Activated CD8-positive, alpha-beta memory T cell treated with anti-CD3 and anti-CD28 coated beads, Interleukin-2, amount 50 U/mL, for 48 hours (primary cell): ENCODE results near the gene GPR21.

Experiments
- DNase-seq: peaks from one replicate; pipeline ENCODE4 v3.0.0-alpha.2; 2020

The GPR21 gene

DNA sequence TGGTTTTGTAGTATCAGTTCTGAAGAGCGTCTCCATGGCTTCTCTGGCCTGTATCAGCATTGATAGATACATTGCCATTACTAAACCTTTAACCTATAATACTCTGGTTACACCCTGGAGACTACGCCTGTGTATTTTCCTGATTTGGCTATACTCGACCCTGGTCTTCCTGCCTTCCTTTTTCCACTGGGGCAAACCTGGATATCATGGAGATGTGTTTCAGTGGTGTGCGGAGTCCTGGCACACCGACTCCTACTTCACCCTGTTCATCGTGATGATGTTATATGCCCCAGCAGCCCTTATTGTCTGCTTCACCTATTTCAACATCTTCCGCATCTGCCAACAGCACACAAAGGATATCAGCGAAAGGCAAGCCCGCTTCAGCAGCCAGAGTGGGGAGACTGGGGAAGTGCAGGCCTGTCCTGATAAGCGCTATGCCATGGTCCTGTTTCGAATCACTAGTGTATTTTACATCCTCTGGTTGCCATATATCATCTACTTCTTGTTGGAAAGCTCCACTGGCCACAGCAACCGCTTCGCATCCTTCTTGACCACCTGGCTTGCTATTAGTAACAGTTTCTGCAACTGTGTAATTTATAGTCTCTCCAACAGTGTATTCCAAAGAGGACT lies 1.5 kb downstream of the GPR21 start:
- DNase-seq, result no peak

DNA sequence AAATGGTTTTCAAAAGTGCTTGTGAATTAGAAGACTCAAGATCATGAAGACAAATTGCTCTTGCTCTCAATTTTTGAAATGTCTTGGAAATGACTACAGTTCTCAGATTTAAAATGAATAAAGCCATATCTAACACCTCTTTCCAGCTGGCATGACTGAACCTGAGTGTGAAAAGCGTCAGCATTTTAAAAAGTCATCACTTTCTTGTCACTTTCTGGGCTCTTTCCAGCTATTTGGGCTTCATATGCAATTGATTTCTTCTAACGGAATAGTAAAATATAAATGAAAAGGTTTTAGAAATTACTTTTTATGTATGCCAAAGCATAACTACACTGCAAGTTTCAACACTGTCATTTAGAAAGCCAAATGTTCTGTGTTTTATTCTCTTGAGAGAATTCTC lies 2.3 kb downstream of the GPR21 start:
- DNase-seq, result no peak

- DNase-seq, result no peak
Observed at GRCh38 chr9:123036893-123037545, 3.6 kb downstream of the GPR21 start.

- DNase-seq, result no peak
Observed at GRCh38 chr9:123039617-123040219, 6.3 kb downstream of the GPR21 start.

GRCh38 chr9:123040801-123041200 lies 7.3 kb downstream of the GPR21 start:
- no peak for DNase-seq

DNA sequence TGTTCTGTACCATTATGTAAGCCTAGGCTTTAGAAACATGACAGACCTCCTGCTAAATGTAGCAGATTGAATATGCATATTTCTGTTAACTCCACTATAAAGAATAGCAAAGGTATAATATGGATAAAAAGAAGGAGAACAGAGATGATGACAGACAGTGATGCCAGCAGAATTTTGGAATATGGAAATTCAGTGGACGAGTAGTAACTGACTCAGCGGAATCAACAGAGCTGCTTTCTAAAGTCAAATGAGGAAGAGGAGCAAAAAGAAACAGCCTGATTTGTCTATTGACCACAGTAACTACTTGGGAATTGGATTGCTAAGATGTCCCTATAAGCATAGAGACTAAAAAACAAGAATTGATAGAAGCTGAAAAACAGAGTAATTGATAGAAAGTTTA lies 8.0 kb downstream of the GPR21 start:
- DNase-seq, result no peak

DNA sequence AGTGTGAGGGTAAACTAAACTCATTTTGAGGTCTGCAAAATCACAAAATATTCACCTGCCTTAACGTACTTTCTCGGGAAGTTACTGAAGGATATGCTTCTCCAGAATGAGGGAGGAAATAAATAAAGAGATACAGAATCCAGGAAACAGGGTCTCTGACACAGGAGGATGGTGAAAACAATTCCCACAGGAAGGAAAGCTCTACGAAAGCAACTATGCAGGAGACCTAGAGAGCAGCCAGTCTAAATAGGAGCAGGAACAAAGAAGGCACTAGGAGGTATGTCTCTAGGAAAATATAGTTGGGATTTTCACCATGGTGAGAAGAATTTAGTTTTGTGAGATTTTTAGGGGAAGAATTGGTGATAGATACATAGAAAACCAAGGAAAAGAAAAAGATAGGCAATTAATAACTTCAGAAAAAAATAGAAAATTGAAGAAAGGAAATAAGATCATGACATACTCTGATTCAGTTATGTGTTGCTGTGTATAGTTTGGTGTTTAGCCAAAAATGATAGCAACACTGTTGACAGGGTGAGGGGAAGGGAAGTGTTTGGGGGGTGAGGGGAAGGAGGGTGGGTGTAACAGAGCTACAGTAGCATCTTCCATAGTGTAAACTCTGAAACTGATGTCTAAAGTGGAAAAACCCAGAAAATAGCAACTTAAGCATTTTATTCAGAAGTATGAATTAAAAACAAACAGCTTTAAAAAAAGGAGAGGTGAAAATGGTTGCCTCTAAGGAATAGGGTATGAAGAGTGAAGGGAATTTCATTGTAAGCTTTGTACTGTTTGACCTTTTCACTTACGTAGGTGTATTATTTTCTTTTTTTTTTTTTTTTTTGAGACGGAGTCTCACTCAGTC lies 9.8 kb downstream of the GPR21 start:
- DNase-seq, result no peak

DNA sequence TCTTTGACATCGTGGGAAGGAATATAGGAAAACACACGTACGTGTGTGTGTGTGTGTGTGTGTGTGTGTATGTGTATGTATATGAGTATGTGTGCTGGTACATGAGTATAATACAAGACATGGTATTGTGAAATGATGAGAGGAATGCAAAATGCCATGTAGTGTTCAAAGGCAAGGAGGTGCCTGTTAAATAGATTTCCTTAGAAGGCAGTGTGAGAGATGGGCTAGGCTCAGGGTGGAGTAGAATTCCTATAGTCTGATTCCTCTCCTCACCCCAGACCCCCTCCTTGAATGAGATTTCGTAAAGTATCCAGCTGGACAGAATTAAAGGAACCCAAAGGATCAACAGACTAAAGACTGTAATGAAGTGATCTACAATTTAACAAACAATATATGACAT lies 11.1 kb downstream of the GPR21 start:
- no peak for DNase-seq

DNA sequence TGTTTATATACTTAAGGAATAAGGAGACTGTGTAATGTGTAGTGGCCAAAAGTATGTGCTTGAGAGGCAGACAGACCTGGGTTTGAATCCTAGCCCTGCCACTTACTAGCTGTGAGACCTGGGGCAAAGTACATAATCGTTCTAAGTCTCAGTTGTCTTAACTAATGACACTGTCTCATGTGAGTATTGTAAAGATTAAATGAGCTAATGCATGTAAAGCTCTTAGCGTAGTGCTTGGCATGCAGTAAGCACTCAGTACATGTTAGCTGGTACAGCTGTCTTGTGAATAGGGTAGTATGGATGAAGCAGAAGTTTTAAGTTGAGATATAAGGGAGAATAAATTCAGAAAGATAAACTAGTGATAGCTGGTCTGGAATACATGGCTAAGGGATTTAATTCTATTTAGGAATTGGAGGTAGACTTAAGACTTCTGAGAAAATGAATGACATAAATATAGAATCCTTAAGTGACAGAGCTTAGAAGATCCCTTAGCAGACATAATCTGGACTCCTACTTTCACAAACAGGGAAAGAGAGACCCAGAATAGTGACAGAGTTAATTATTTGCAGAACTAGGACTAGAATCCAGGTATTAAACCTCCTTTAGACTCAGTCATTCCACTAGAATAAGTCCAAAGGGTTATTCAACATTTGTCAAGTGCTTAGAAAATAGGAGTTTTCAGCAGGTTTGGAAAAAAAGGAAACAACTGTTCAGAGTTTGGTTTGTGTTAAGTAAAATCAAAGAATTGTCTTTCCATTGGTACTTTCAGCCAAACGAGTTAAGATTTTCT lies 13.1 kb downstream of the GPR21 start:
- no peak for DNase-seq

DNA sequence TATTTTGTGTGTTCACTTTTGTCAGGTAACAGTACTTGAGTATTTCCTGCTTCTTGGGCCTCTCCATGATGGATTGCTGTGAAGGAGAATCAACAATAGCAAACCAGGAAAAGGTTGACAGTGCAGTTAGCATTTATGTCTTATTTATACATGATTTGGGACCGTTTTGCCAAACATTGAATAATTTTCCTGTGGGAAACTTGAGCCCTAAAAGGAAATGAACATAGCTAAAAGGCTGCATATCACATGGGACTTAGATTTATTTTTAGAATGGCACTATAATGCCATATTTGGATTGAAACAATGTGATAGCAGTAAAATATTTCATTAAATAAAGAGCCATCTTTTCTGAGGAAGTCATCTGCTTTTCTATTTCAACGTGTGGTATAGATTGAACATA lies 15.3 kb downstream of the GPR21 start:
- no peak for DNase-seq

DNA sequence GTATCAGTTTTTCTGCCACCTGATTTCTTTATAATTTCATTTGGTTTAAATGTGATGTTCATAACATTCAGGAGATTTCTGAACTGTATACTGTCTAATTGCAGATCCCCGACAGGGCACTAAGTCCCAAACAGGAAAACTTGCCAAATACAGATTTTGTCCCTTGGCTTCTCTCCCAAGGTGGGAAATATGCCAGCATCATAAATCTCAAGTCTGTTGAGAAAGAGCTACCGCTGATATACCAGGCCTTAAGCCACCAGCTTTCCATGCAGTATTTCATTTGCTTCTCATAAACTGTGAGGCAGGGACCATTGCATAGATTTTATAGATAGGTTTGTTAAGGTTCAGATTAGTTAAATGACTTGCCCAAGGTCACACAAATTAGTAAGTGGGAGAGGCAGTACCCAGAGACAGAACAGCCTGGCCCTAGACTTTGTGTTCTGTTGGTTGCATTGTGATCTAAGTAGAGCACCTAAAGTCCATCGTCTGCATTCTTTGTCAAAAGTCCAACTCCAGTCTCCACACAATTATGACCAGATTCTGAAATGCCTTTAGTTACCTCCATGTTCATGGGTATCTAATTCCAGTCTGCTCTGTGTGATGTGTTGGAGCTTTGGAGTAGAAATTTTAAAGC lies 16.2 kb downstream of the GPR21 start:
- DNase-seq, result no peak

DNA sequence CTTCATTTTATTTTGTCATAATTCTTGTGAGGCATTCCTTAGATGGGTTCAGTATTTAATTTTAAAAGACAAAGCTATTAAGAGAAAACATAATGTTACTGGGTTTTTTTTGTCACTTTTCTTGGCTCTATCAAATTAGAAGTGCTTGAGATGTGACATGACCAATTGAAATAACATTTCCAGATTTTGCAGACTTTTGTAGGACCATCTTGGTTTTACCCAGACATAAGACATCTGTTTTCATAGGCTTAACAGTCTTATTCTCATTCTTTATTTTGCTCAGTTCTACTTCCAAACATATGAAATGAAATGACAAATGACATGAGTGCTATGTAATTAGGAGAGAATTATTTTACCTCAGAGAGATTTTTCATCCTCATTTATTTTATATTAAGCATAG lies 19.6 kb downstream of the GPR21 start:
- DNase-seq, result no peak

GRCh38 chr9:123053711-123054110 lies 20.2 kb downstream of the GPR21 start:
- DNase-seq, result no peak

GRCh38 chr9:123058834-123059233 lies 25.4 kb downstream of the GPR21 start:
- no peak for DNase-seq

- DNase-seq, result no peak
Observed at GRCh38 chr9:123059472-123060220, 26.2 kb downstream of the GPR21 start.

GRCh38 chr9:123061216-123061615 lies 27.7 kb downstream of the GPR21 start:
- DNase-seq, result no peak

DNA sequence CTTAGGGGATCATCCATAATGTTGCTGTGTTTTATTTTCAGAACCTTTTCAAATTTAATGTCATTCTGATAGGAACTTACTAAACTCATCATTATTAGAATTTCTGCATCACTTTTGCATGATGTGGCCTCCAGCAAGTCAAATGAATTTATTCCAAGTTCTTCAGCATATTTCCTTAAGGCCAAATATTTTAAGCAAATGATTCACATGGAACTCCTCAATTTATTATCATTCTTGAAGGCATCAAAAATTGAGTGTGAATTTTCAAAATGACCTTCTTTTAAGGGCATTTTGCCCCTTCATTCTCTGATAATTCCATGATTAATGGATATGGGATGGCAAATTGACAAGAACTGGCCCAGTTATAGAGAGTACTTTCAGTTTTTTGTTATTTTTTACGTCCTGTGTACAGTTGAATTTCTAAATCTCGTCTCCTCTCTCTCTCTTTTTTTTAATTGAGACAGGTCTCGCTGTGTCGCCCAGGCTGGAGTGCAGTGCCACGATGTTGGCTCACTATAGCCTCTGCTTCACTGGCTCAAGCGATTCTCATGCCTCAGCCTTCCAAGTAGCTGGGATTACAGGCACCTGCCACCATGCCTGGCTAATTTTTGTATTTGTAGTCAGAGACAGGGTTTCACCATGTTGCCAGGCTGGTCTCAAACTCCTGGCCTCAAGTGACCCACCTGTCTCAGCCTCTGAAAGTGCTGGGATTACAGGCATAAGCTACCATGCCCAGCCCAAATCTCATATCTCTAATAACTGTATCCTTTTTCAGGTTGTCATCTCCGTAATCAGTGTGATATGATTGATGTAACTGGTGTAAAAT lies 29.1 kb downstream of the GPR21 start:
- no peak for DNase-seq

DNA sequence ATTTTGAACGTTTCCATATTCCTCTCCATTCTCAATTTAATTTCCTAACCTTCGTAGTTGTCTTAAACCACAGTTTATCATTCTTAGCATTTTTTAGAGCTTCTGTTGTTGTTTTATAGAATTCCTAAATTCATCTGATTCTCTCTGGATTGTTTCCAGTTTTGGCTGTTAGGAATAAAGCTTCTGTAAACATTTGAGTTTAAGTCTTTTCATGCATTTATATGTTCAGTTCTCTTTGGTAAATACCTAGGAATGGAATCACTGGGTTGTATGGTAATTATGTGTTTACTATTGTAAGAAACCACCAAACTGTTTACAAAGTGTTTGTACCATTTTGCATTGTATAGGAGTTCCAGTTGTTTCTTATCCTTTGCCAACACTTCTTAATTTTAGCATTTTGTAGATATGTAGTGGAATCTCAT lies 29.7 kb downstream of the GPR21 start:
- no peak for DNase-seq

GRCh38 chr9:123063896-123064295 lies 30.4 kb downstream of the GPR21 start:
- no peak for DNase-seq

DNA sequence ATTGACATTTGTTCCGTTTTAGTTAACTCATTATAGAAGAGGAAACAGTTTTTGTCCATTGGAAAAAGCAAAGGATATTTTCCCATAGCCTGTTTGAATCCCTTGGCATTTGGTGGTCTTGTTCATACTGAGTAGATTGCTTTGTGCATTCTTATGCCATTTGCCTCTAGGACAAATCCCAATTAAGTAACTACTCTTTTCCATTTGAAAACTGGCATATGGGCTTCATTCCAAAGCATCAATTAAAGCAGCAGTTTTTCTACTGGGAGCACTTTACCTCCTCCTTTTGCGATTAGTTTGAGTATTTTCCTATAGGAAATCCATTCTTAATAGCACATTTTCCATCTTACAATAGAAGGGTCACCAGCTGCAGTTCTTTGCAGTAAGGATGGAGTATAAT lies 31.2 kb downstream of the GPR21 start:
- no peak for DNase-seq

- no peak for DNase-seq
Observed at GRCh38 chr9:123065196-123065595, 31.7 kb downstream of the GPR21 start.
